H9 (cell line): ENCODE results near the gene PRR12. TPM values are rescaled to one million over a fixed set of nuclear protein-coding genes. Genes with fewer than 3 reads are reported as not detected.

Source experiments
- DNase-seq: peaks from one replicate; pipeline ENCODE4 v3.0.0-alpha.2; 2017
- H2AFZ ChIP-seq: one replicate; pipeline ENCODE4 v1.6.1; 2013; ENCODE audit warnings: mild to moderate bottlenecking, low read length, control low read depth, moderate library complexity
- H2AK5ac ChIP-seq: 2 replicates; pipeline ENCODE4 v1.6.1; 2013; ENCODE audit warnings: low read length, control low read depth, mixed read lengths; ENCODE audit not compliant: insufficient read length
- H2BK120ac ChIP-seq: one replicate; pipeline ENCODE4 v1.6.1; 2013; ENCODE audit warnings: low read depth, mild to moderate bottlenecking, low read length, control low read depth, inconsistent platforms; ENCODE audit not compliant: poor library complexity, severe bottlenecking
- H2BK12ac ChIP-seq: 2 replicates; pipeline ENCODE4 v1.6.1; 2013; ENCODE audit warnings: low read length, control low read depth, mixed read lengths, low read depth; ENCODE audit not compliant: insufficient read length
- H2BK15ac ChIP-seq: 2 replicates; pipeline ENCODE4 v1.6.1; 2013; ENCODE audit warnings: low read depth, low read length, control low read depth
- H2BK20ac ChIP-seq: one replicate; pipeline ENCODE4 v1.6.1; 2013; ENCODE audit warnings: low read depth, mild to moderate bottlenecking, low read length, control low read depth, inconsistent platforms; ENCODE audit not compliant: poor library complexity, severe bottlenecking
- H2BK5ac ChIP-seq: 2 replicates; pipeline ENCODE4 v1.6.1; 2013; ENCODE audit warnings: low read length, control low read depth, mixed read lengths; ENCODE audit not compliant: insufficient read length
- H3K14ac ChIP-seq: 2 replicates; pipeline ENCODE4 v1.6.1; 2013; ENCODE audit warnings: low read length, control low read depth; ENCODE audit not compliant: insufficient read depth
- H3K18ac ChIP-seq: 2 replicates; pipeline ENCODE4 v1.6.1; 2013; ENCODE audit warnings: low read depth, mild to moderate bottlenecking, mixed read lengths, low read length, control low read depth; ENCODE audit not compliant: insufficient read length
- H3K23ac ChIP-seq: 2 replicates; pipeline ENCODE4 v1.6.1; 2013; ENCODE audit warnings: low read length, control low read depth, mixed read lengths, low read depth; ENCODE audit not compliant: insufficient read length
- H3K23me2 ChIP-seq: 2 replicates; pipeline ENCODE4 v1.6.1; 2013; ENCODE audit warnings: low read depth, mild to moderate bottlenecking, mixed read lengths, low read length, control low read depth; ENCODE audit not compliant: insufficient read length, poor library complexity, severe bottlenecking
- H3K27ac ChIP-seq: 2 replicates; pipeline ENCODE4 v1.5.1; 2013; ENCODE audit warnings: low read length, control low read depth, mixed read lengths, low read depth; ENCODE audit not compliant: insufficient read length
- H3K27me3 ChIP-seq: 2 replicates; pipeline ENCODE4 v1.6.1; 2013; ENCODE audit warnings: low read length, control low read depth, inconsistent platforms; ENCODE audit not compliant: insufficient read depth
- H3K4ac ChIP-seq: 2 replicates; pipeline ENCODE4 v1.6.1; 2013; ENCODE audit warnings: low read depth, mild to moderate bottlenecking, control low read depth, inconsistent platforms, low read length, moderate library complexity
- H3K4me1 ChIP-seq: 2 replicates; pipeline ENCODE4 v1.6.1; 2013; ENCODE audit warnings: low read length, control low read depth, inconsistent platforms; ENCODE audit not compliant: insufficient read depth
- H3K4me2 ChIP-seq: 2 replicates; pipeline ENCODE4 v1.6.1; 2013; ENCODE audit warnings: low read length, control low read depth, mixed read lengths; ENCODE audit not compliant: insufficient read length, insufficient read depth
- H3K56ac ChIP-seq: 2 replicates; pipeline ENCODE4 v1.6.1; 2013; ENCODE audit warnings: low read depth, mild to moderate bottlenecking, mixed read lengths, low read length, control low read depth; ENCODE audit not compliant: insufficient read length
- H3K79me1 ChIP-seq: 2 replicates; pipeline ENCODE4 v1.6.1; 2013; ENCODE audit warnings: low read depth, mild to moderate bottlenecking, moderate library complexity, low read length, control low read depth, inconsistent platforms; ENCODE audit not compliant: insufficient read depth, poor library complexity, severe bottlenecking
- H3K79me2 ChIP-seq: 2 replicates; pipeline ENCODE4 v1.6.1; 2013; ENCODE audit warnings: low read length, control low read depth, inconsistent platforms; ENCODE audit not compliant: insufficient read depth
- H3K9ac ChIP-seq: 2 replicates; pipeline ENCODE4 v1.6.1; 2013; ENCODE audit warnings: low read length, control low read depth, mixed read lengths; ENCODE audit not compliant: insufficient read length; ENCODE audit errors: extremely low read depth
- H3K9me3 ChIP-seq: one replicate; pipeline ENCODE4 v1.6.1; 2013; ENCODE audit warnings: low read depth, low read length, inconsistent platforms; ENCODE audit not compliant: control insufficient read depth
- H3T11ph ChIP-seq: one replicate; pipeline ENCODE4 v1.6.1; 2013; ENCODE audit warnings: mild to moderate bottlenecking, low read length, control low read depth, inconsistent platforms
- H4K20me1 ChIP-seq: one replicate; pipeline ENCODE4 v1.6.1; 2013; ENCODE audit not compliant: control insufficient read depth, insufficient read length, insufficient read depth
- H4K5ac ChIP-seq: 2 replicates; pipeline ENCODE4 v1.6.1; 2013; ENCODE audit warnings: low read depth, mild to moderate bottlenecking, mixed read lengths, low read length, control low read depth; ENCODE audit not compliant: insufficient read length
- H4K8ac ChIP-seq: replicated peaks from 2 replicates; pipeline ENCODE4 v1.6.1; 2013; ENCODE audit warnings: low read length, control low read depth, mixed read lengths, low read depth; ENCODE audit not compliant: insufficient read length
- H4K91ac ChIP-seq: 2 replicates; pipeline ENCODE4 v1.6.1; 2013; ENCODE audit warnings: low read depth, mild to moderate bottlenecking, moderate library complexity, mixed read lengths, low read length, control low read depth; ENCODE audit not compliant: insufficient read length
- H3K27ac Mint-ChIP-seq, 3 experiments: 2 replicates in 2 of 3; 3 replicates in 1 of 3; pipeline ENCODE4 v1.8.0; 2020 to 2021; ENCODE audit warnings: mixed read lengths in 3 of 3, mild to moderate bottlenecking in 1 of 3, moderate library complexity in 1 of 3
- H3K27me3 Mint-ChIP-seq: 2 replicates; pipeline ENCODE4 v1.8.0; 2021; ENCODE audit warnings: low read depth, mild to moderate bottlenecking, moderate library complexity, mixed read lengths
- H3K36me3 Mint-ChIP-seq, 3 experiments: 2 replicates in 2 of 3; 3 replicates in 1 of 3; pipeline ENCODE4 v1.8.0; 2020 to 2021; ENCODE audit warnings: low read depth in 3 of 3, mixed read lengths in 3 of 3; ENCODE audit not compliant: insufficient read depth in 1 of 3
- H3K4me1 Mint-ChIP-seq, 2 experiments: 2 replicates each; pipeline ENCODE4 v1.8.0; 2020; ENCODE audit warnings: mixed read lengths in 2 of 2
- H3K4me3 Mint-ChIP-seq, 2 experiments: 2 replicates in 1 of 2; 3 replicates in 1 of 2; pipeline ENCODE4 v1.8.0; 2020 to 2021; ENCODE audit warnings: mild to moderate bottlenecking in 2 of 2, mixed read lengths in 2 of 2, moderate library complexity in 1 of 2
- H3K9me3 Mint-ChIP-seq, 2 experiments: 2 replicates in 1 of 2; 3 replicates in 1 of 2; pipeline ENCODE4 v1.8.0; 2020; ENCODE audit warnings: mild to moderate bottlenecking in 2 of 2, mixed read lengths in 2 of 2, moderate library complexity in 1 of 2
- CTCF ChIP-seq: fragments of 200-600 bp; sonication (generic); conservative IDR thresholded peaks from 3 replicates; pipeline ENCODE4 v1.8.0; 2021; ENCODE audit warnings: antibody characterized with exemption, mild to moderate bottlenecking
- WGBS: extraction: QIAGEN DNeasy Blood & Tissue Kit; methylation state at CpG from one replicate; pipeline ENCODE4 v1.1.7; 2013; ENCODE audit warnings: missing lambda C conversion rate, low lambda C conversion rate, mixed read lengths; ENCODE audit not compliant: insufficient read length; ENCODE audit errors: extremely low coverage; 5-methylcytosine and 5-hydroxymethylcytosine counted together
- total RNA-seq: library from RNA; stranded (reverse); gene quantifications from 2 replicates; pipeline ENCODE4 v1.2.1, GENCODE V29; 2021

PRR12 gene
- total RNA-seq, 1 experiment from 2014 or later = 65.9 TPM

GRCh38 chr19:49597703-49597974, 6.7 kb downstream of the PRR12 start:
- H4K20me1 ChIP-seq = no peaks in the 10 kb centered on the region
- no peak for DNase-seq
- H3K56ac ChIP-seq = no peak overlapping the region
- no peak overlapping the region for H3K18ac ChIP-seq
- no peak overlapping the region for H2BK20ac ChIP-seq
- no peaks in the 10 kb centered on the region for H3K9me3 ChIP-seq
- no peak overlapping the region for H2BK5ac ChIP-seq
- no peak overlapping the region for H3K27ac Mint-ChIP-seq
- no peak overlapping the region for H3K27ac ChIP-seq
- H4K5ac ChIP-seq = no peak overlapping the region
- no peak for TF ChIP-seq CTCF
- peaks cover 11% of the 10 kb centered on the region for H3K79me1 ChIP-seq
- H3K27me3 ChIP-seq = no peaks in the 10 kb centered on the region
- H3K4me1 ChIP-seq = no peaks in the 10 kb centered on the region
- H3K79me2 ChIP-seq = peaks cover 5% of the 10 kb centered on the region; the same call in 1 of the 2 replicates
- H2BK12ac ChIP-seq = no peak overlapping the region
- H3K23me2 ChIP-seq = no peaks in the 10 kb centered on the region
- WGBS = no CpG with 5 or more reads among the region's 29 CpGs
- H2BK15ac ChIP-seq = no peak overlapping the region
- H3K4me3 Mint-ChIP-seq = no peak overlapping the region
- no peak overlapping the region for H2AFZ ChIP-seq
- H3K4ac ChIP-seq = no peak overlapping the region
- no peaks in the 10 kb centered on the region for H3K27me3 Mint-ChIP-seq
- peaks cover 40 to 70% (median 62%) of the 10 kb centered on the region in 3 experiments for H3K36me3 Mint-ChIP-seq
- no peak overlapping the region for H3K23ac ChIP-seq
- no peak overlapping the region for H3T11ph ChIP-seq
- H3K9me3 Mint-ChIP-seq = no peaks in the 10 kb centered on the region; a peak in 1 of 5 replicates
- H3K4me2 ChIP-seq = no peak overlapping the region
- no peak overlapping the region for H2AK5ac ChIP-seq
- no peak overlapping the region for H4K8ac ChIP-seq
- H3K14ac ChIP-seq = no peak overlapping the region
- H3K9ac ChIP-seq = no peak overlapping the region
- H4K91ac ChIP-seq = no peak overlapping the region
- H3K4me1 Mint-ChIP-seq = peaks cover 8 to 13% of the 10 kb centered on the region in 2 experiments
- no peak overlapping the region for H2BK120ac ChIP-seq
